WTC11 (cell line): ENCODE measurements around the gene SIGLEC1.

ENCODE experiments used
- NFE2L1 ChIP-seq: sonication (generic); formaldehyde crosslinking; IDR thresholded peaks from 2 replicates; pipeline ENCODE4 v1.8.1; 2023; ENCODE audit warnings: missing genetic modification reagents
- TP53 ChIP-seq: sonication (generic); formaldehyde crosslinking; IDR thresholded peaks from 2 replicates; pipeline ENCODE4 v1.8.1; 2023; ENCODE audit warnings: mild to moderate bottlenecking, missing genetic modification reagents
- TF ChIP-seq, protein P1 (sequence below): sonication (generic); formaldehyde crosslinking; IDR thresholded peaks from 2 replicates; pipeline ENCODE4 v1.8.0; 2022; ENCODE audit warnings: mild to moderate bottlenecking, missing genetic modification reagents
- TF ChIP-seq, protein P2 (sequence below): sonication (generic); formaldehyde crosslinking; conservative IDR thresholded peaks from 2 replicates; pipeline ENCODE4 v1.8.1; 2022; ENCODE audit warnings: mild to moderate bottlenecking, missing genetic modification reagents
- TF ChIP-seq, protein P3 (sequence below): sonication (generic); formaldehyde crosslinking; conservative IDR thresholded peaks from 2 replicates; pipeline ENCODE4 v1.8.1; 2023; ENCODE audit warnings: mild to moderate bottlenecking, low read depth, missing genetic modification reagents, moderate library complexity
- TF ChIP-seq, protein P4 (sequence below): fragments of 200-600 bp; IDR thresholded peaks from 2 replicates; pipeline ENCODE4 v1.8.0; 2022; ENCODE audit warnings: antibody characterized with exemption

DNA sequence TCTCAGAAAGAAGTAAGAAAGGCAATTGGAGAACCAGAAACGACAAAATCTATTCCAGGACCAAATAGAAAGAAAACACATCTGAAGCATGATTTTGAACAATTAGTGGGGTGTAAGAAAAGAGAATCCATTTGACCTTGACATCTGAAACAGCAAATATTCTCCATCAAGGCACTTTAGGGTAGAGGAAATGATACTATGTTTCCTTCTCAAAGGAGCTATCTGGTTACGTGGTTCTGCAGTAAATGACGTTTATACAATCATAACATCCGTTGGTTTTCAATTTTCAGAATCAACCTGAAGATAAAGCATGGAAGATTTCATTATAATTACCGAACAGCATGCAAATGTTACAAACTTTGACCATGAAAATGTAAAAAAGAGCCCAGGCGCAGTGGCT is 8.2 kb upstream of the SIGLEC1 start:
- TF ChIP-seq, protein P1, sequence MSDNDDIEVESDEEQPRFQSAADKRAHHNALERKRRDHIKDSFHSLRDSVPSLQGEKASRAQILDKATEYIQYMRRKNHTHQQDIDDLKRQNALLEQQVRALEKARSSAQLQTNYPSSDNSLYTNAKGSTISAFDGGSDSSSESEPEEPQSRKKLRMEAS (CRISPR knock-in tag), result no peak
- TF ChIP-seq, protein P2, sequence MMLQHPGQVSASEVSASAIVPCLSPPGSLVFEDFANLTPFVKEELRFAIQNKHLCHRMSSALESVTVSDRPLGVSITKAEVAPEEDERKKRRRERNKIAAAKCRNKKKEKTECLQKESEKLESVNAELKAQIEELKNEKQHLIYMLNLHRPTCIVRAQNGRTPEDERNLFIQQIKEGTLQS (CRISPR knock-in tag), result no peak
- TF ChIP-seq, protein P3, sequence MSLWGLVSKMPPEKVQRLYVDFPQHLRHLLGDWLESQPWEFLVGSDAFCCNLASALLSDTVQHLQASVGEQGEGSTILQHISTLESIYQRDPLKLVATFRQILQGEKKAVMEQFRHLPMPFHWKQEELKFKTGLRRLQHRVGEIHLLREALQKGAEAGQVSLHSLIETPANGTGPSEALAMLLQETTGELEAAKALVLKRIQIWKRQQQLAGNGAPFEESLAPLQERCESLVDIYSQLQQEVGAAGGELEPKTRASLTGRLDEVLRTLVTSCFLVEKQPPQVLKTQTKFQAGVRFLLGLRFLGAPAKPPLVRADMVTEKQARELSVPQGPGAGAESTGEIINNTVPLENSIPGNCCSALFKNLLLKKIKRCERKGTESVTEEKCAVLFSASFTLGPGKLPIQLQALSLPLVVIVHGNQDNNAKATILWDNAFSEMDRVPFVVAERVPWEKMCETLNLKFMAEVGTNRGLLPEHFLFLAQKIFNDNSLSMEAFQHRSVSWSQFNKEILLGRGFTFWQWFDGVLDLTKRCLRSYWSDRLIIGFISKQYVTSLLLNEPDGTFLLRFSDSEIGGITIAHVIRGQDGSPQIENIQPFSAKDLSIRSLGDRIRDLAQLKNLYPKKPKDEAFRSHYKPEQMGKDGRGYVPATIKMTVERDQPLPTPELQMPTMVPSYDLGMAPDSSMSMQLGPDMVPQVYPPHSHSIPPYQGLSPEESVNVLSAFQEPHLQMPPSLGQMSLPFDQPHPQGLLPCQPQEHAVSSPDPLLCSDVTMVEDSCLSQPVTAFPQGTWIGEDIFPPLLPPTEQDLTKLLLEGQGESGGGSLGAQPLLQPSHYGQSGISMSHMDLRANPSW, result no peak
- TF ChIP-seq TP53 (CRISPR knock-in tag) (no peak), NFE2L1 (no peak)
- TF ChIP-seq, protein P4, sequence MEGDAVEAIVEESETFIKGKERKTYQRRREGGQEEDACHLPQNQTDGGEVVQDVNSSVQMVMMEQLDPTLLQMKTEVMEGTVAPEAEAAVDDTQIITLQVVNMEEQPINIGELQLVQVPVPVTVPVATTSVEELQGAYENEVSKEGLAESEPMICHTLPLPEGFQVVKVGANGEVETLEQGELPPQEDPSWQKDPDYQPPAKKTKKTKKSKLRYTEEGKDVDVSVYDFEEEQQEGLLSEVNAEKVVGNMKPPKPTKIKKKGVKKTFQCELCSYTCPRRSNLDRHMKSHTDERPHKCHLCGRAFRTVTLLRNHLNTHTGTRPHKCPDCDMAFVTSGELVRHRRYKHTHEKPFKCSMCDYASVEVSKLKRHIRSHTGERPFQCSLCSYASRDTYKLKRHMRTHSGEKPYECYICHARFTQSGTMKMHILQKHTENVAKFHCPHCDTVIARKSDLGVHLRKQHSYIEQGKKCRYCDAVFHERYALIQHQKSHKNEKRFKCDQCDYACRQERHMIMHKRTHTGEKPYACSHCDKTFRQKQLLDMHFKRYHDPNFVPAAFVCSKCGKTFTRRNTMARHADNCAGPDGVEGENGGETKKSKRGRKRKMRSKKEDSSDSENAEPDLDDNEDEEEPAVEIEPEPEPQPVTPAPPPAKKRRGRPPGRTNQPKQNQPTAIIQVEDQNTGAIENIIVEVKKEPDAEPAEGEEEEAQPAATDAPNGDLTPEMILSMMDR, result no peak
